BLaER1 (cell line): ENCODE measurements around the gene ZNF451.

Source experiments
- H3K27ac ChIP-seq: shearing (Covaris generic); formaldehyde crosslinking; 2 replicates; pipeline ENCODE4 v1.8.1; 2022
- H3K27me3 ChIP-seq: shearing (Covaris generic); formaldehyde crosslinking; 2 replicates; pipeline ENCODE4 v1.8.1; 2022
- H3K36me3 ChIP-seq: shearing (Covaris generic); formaldehyde crosslinking; 2 replicates; pipeline ENCODE4 v1.8.1; 2022
- H3K4me1 ChIP-seq: shearing (Covaris generic); formaldehyde crosslinking; 2 replicates; pipeline ENCODE4 v1.8.1; 2022
- H3K4me2 ChIP-seq: shearing (Covaris generic); formaldehyde crosslinking; 2 replicates; pipeline ENCODE4 v1.8.1; 2022
- H3K4me3 ChIP-seq: shearing (Covaris generic); formaldehyde crosslinking; 2 replicates; pipeline ENCODE4 v1.8.1; 2022
- H3K9ac ChIP-seq: shearing (Covaris generic); formaldehyde crosslinking; 2 replicates; pipeline ENCODE4 v1.8.1; 2022
- H3K9me3 ChIP-seq: shearing (Covaris generic); formaldehyde crosslinking; 2 replicates; pipeline ENCODE4 v1.8.1; 2022
- H4K20me1 ChIP-seq: shearing (Covaris generic); formaldehyde crosslinking; 2 replicates; pipeline ENCODE4 v1.8.1; 2022
- Cebpa-rat ChIP-seq: shearing (Covaris generic); IDR thresholded peaks from 2 replicates; pipeline ENCODE4 v1.8.1; 2022

ZNF451 gene

GRCh38 chr6:57165080-57165479 lies 75.1 kb downstream of the ZNF451 start:
- H3K27ac ChIP-seq = no peak overlapping the region
- no peak overlapping the region for H3K4me3 ChIP-seq
- no peak for TF ChIP-seq Cebpa-rat
- H3K9me3 ChIP-seq = peaks cover 4% of the 10 kb centered on the region; the same call in 1 of the 2 replicates
- H4K20me1 ChIP-seq = no peaks in the 10 kb centered on the region
- H3K4me2 ChIP-seq = no peak overlapping the region
- peaks cover 38% of the 10 kb centered on the region for H3K36me3 ChIP-seq
- no peak overlapping the region for H3K9ac ChIP-seq
- H3K27me3 ChIP-seq = no peaks in the 10 kb centered on the region
- H3K4me1 ChIP-seq = no peaks in the 10 kb centered on the region

GRCh38 chr6:57172136-57173055 lies 82.4 kb downstream of the ZNF451 start, which contains the start of gene BAG2:
Gene BAG2 (plus strand): TSS chr6:57172326. CDS start chr6:57172698, 372 bp downstream.
- TF ChIP-seq Cebpa-rat = no peak
- H3K4me2 ChIP-seq = peak within 1 kb of the TSS; percentile 79
- H3K27ac ChIP-seq = peak within 1 kb of the TSS; percentile 90
- peak within 1 kb of the TSS; percentile 92 for H3K9ac ChIP-seq
- peaks cover 23% of the 10 kb centered on the region; the same call in 1 of the 2 replicates for H4K20me1 ChIP-seq
- H3K9me3 ChIP-seq = no peaks in the 10 kb centered on the region
- peak within 1 kb of the TSS; percentile 85 for H3K4me3 ChIP-seq
- H3K27me3 ChIP-seq = no peaks in the 10 kb centered on the region
- peaks cover 27% of the 10 kb centered on the region for H3K4me1 ChIP-seq
- peaks cover 2% of the 10 kb centered on the region; the same call in 1 of the 2 replicates for H3K36me3 ChIP-seq

GRCh38 chr6:57173056-57173885 lies 83.3 kb downstream of the ZNF451 start:
- no peak for TF ChIP-seq Cebpa-rat
- Histone ChIP-seq H3K9ac (peak overlapping the region; percentile 92), H3K9me3 (no peaks in the 10 kb centered on the region), H3K4me3 (peak overlapping the region; percentile 85), H3K27ac (peak overlapping the region; percentile 90), H3K4me1 (peaks cover 27% of the 10 kb centered on the region), H3K27me3 (no peaks in the 10 kb centered on the region), H4K20me1 (peaks cover 32% of the 10 kb centered on the region), H3K36me3 (peaks cover 9% of the 10 kb centered on the region), H3K4me2 (peak overlapping the region; percentile 79)

GRCh38 chr6:57173886-57174510 lies 84.0 kb downstream of the ZNF451 start:
- Histone ChIP-seq H3K36me3 (peaks cover 10% of the 10 kb centered on the region), H3K9me3 (no peaks in the 10 kb centered on the region), H3K4me3 (peak overlapping the region; percentile 85), H3K27ac (peak overlapping the region; percentile 90; the same call in 1 of the 2 replicates), H3K9ac (peak overlapping the region; percentile 92), H3K4me1 (peaks cover 27% of the 10 kb centered on the region), H3K27me3 (no peaks in the 10 kb centered on the region), H4K20me1 (peaks cover 39% of the 10 kb centered on the region), H3K4me2 (peak overlapping the region; percentile 79)
- no peak for TF ChIP-seq Cebpa-rat

GRCh38 chr6:57174511-57174907 lies 84.5 kb downstream of the ZNF451 start:
- TF ChIP-seq Cebpa-rat = no peak
- Histone ChIP-seq H3K4me1 (peaks cover 27% of the 10 kb centered on the region), H3K27ac (no peak overlapping the region; the same call in 1 of the 2 replicates), H3K27me3 (no peaks in the 10 kb centered on the region), H3K36me3 (peaks cover 10% of the 10 kb centered on the region), H3K4me3 (peak overlapping the region; percentile 85; the same call in 1 of the 2 replicates), H3K9me3 (no peaks in the 10 kb centered on the region), H4K20me1 (peaks cover 44% of the 10 kb centered on the region), H3K9ac (peak overlapping the region; percentile 92; the same call in 1 of the 2 replicates), H3K4me2 (peak overlapping the region; percentile 79)

- Histone ChIP-seq H3K4me2 (no peak overlapping the region), H3K27ac (no peak overlapping the region), H4K20me1 (peaks cover 63% of the 10 kb centered on the region), H3K27me3 (no peaks in the 10 kb centered on the region), H3K9ac (no peak overlapping the region), H3K4me3 (no peak overlapping the region), H3K36me3 (peaks cover 29% of the 10 kb centered on the region), H3K4me1 (peaks cover 22% of the 10 kb centered on the region), H3K9me3 (no peaks in the 10 kb centered on the region)
- TF ChIP-seq Cebpa-rat = no peak
These were observed 87.7 kb downstream of the ZNF451 start for GRCh38 chr6:57177545-57178265.

GRCh38 chr6:57180596-57180995 lies 90.6 kb downstream of the ZNF451 start:
- Histone ChIP-seq H3K9ac (no peak overlapping the region), H3K4me1 (peaks cover 2% of the 10 kb centered on the region; the same call in 1 of the 2 replicates), H3K4me3 (no peak overlapping the region), H3K9me3 (no peaks in the 10 kb centered on the region), H4K20me1 (peaks cover 55% of the 10 kb centered on the region), H3K27me3 (no peaks in the 10 kb centered on the region), H3K4me2 (no peak overlapping the region), H3K36me3 (peaks cover 53% of the 10 kb centered on the region), H3K27ac (no peak overlapping the region)
- no peak for TF ChIP-seq Cebpa-rat

- H3K4me2 ChIP-seq = no peak overlapping the region
- peaks cover 41% of the 10 kb centered on the region for H4K20me1 ChIP-seq
- TF ChIP-seq Cebpa-rat = no peak
- H3K4me3 ChIP-seq = no peak overlapping the region
- H3K9ac ChIP-seq = no peak overlapping the region
- H3K27me3 ChIP-seq = no peaks in the 10 kb centered on the region
- H3K4me1 ChIP-seq = no peaks in the 10 kb centered on the region
- peaks cover 62% of the 10 kb centered on the region for H3K36me3 ChIP-seq
- H3K9me3 ChIP-seq = no peaks in the 10 kb centered on the region
- H3K27ac ChIP-seq = no peak overlapping the region
These were observed 92.0 kb downstream of the ZNF451 start for GRCh38 chr6:57182017-57182432.

GRCh38 chr6:57183336-57183735 lies 93.3 kb downstream of the ZNF451 start:
- no peak overlapping the region for H3K4me2 ChIP-seq
- H3K27ac ChIP-seq = no peak overlapping the region
- no peaks in the 10 kb centered on the region for H3K4me1 ChIP-seq
- H3K27me3 ChIP-seq = no peaks in the 10 kb centered on the region
- H3K36me3 ChIP-seq = peaks cover 52% of the 10 kb centered on the region
- TF ChIP-seq Cebpa-rat = no peak
- peaks cover 30% of the 10 kb centered on the region for H4K20me1 ChIP-seq
- no peak overlapping the region for H3K4me3 ChIP-seq
- H3K9ac ChIP-seq = no peak overlapping the region
- no peaks in the 10 kb centered on the region for H3K9me3 ChIP-seq
